AG04450 (cell line): ENCODE data around the gene SLC6A6. TPM values are rescaled to one million over a fixed set of nuclear protein-coding genes. Genes with fewer than 3 reads are reported as not detected.

Source experiments
- CTCF ChIA-PET: fragments of 300-600, 350-600 bp; formaldehyde crosslinking; extraction: SDS; loops from one replicate; lab custom pipeline; 2022; ENCODE audit warnings: antibody characterized with exemption, inconsistent platforms; lab: Charles Lee
- POLR2A ChIA-PET: fragments of 350-600 bp; formaldehyde crosslinking; extraction: SDS; loops from one replicate; lab custom pipeline; 2021; ENCODE audit warnings: antibody characterized with exemption, inconsistent platforms; lab: Yijun Ruan, JAX
- DNase-seq: peaks from one replicate; pipeline ENCODE4 v3.0.0-alpha.2; 2011; ENCODE audit warnings: low read depth, low spot score
- H3K27ac ChIP-seq: one replicate; pipeline ENCODE4 v1.5.1; 2012; ENCODE audit warnings: low read depth, low read length, control low read depth
- H3K27me3 ChIP-seq: one replicate; pipeline ENCODE4 v1.6.0; 2012; ENCODE audit warnings: low read length; ENCODE audit not compliant: control insufficient read depth, insufficient read depth
- H3K4me3 ChIP-seq: 2 replicates; pipeline ENCODE4 v1.5.1; 2011; ENCODE audit warnings: mild to moderate bottlenecking, low read depth, low read length, control low read depth
- H3K9me3 ChIP-seq: 2 replicates; pipeline ENCODE4 v1.5.1; 2012; ENCODE audit warnings: low read length; ENCODE audit not compliant: control insufficient read depth, insufficient read depth
- CTCF ChIP-seq: IDR thresholded peaks from 2 replicates; pipeline ENCODE4 v1.5.1; 2011; ENCODE audit warnings: low read depth, low read length, control low read depth, inconsistent platforms
- polyA plus RNA-seq: library from polyadenylated mRNA; depleted of rRNA; stranded (reverse); fragments of >200 nt; gene quantifications from 2 replicates; pipeline ENCODE4 v1.2.3, GENCODE V29; 2011

The SLC6A6 gene
- polyA plus RNA-seq, 1 experiment = 30.8 TPM

GRCh38 chr3:14519406-14519805 lies 117.0 kb downstream of the SLC6A6 start:
- peaks cover 37% of the 10 kb centered on the region for H3K27me3 ChIP-seq
- CTCF ChIA-PET = interaction anchor here (4.5 kb wide), 1 partner anchor 10 kb away, joined by 48 read pairs; no protein-coding TSS in a partner anchor
- TF ChIP-seq CTCF = no peak
- H3K9me3 ChIP-seq = no peaks in the 10 kb centered on the region
- POLR2A ChIA-PET = interaction anchor here (0.6 kb wide), 1 partner anchor 248 kb away, joined by 3 read pairs; no protein-coding TSS in a partner anchor
- no peak overlapping the region for H3K27ac ChIP-seq
- no peak overlapping the region for H3K4me3 ChIP-seq
- no peak for DNase-seq

GRCh38 chr3:14520149-14520548 lies 117.7 kb downstream of the SLC6A6 start:
- DNase-seq = no peak
- Histone ChIP-seq H3K9me3 (no peaks in the 10 kb centered on the region), H3K27ac (no peak overlapping the region), H3K4me3 (no peak overlapping the region), H3K27me3 (peaks cover 37% of the 10 kb centered on the region)
- TF ChIP-seq CTCF = no peak
- CTCF ChIA-PET = interaction anchor here (0.6 to 4.5 kb wide), 2 partner anchors 11 to 17 kb away, joined by 5 to 48 read pairs; no protein-coding TSS in a partner anchor
- POLR2A ChIA-PET = interaction anchor here (0.6 kb wide), 1 partner anchor 249 kb away, joined by 3 read pairs; no protein-coding TSS in a partner anchor

GRCh38 chr3:14520967-14521366 lies 118.6 kb downstream of the SLC6A6 start:
- no peak overlapping the region for H3K27ac ChIP-seq
- CTCF ChIA-PET = interaction anchor here (4.5 kb wide), 1 partner anchor 12 kb away, joined by 48 read pairs; no protein-coding TSS in a partner anchor
- H3K27me3 ChIP-seq = peaks cover 37% of the 10 kb centered on the region
- no peak overlapping the region for H3K4me3 ChIP-seq
- DNase-seq = no peak
- no peak for TF ChIP-seq CTCF
- POLR2A ChIA-PET = no interaction called here
- no peaks in the 10 kb centered on the region for H3K9me3 ChIP-seq

GRCh38 chr3:14521611-14522010 lies 119.2 kb downstream of the SLC6A6 start:
- Histone ChIP-seq H3K27me3 (peaks cover 38% of the 10 kb centered on the region), H3K4me3 (no peak overlapping the region), H3K27ac (no peak overlapping the region), H3K9me3 (no peaks in the 10 kb centered on the region)
- TF ChIP-seq CTCF = no peak
- POLR2A ChIA-PET = no interaction called here
- CTCF ChIA-PET = interaction anchor here (4.5 kb wide), 1 partner anchor 12 kb away, joined by 48 read pairs; no protein-coding TSS in a partner anchor
- DNase-seq = no peak

GRCh38 chr3:14522129-14522691 lies 119.8 kb downstream of the SLC6A6 start:
- ChIA-PET CTCF (interaction anchor here (4.5 kb wide), 1 partner anchor 13 kb away, joined by 48 read pairs; no protein-coding TSS in a partner anchor), POLR2A (no interaction called here)
- Histone ChIP-seq H3K27ac (no peak overlapping the region), H3K9me3 (no peaks in the 10 kb centered on the region), H3K27me3 (peaks cover 34% of the 10 kb centered on the region), H3K4me3 (no peak overlapping the region)
- DNase-seq = no peak
- no peak for TF ChIP-seq CTCF
